HG02588 (cell line): Measurements from ENCODE around the gene CACNA2D3.

Experiments
- ATAC-seq: cut with Tn5 transposase; IDR thresholded peaks from one replicate; pipeline ENCODE4 v1.9.1; 2021; ENCODE audit warnings: mild to moderate bottlenecking, moderate library complexity; ENCODE audit not compliant: unreplicated experiment

The CACNA2D3 gene

DNA sequence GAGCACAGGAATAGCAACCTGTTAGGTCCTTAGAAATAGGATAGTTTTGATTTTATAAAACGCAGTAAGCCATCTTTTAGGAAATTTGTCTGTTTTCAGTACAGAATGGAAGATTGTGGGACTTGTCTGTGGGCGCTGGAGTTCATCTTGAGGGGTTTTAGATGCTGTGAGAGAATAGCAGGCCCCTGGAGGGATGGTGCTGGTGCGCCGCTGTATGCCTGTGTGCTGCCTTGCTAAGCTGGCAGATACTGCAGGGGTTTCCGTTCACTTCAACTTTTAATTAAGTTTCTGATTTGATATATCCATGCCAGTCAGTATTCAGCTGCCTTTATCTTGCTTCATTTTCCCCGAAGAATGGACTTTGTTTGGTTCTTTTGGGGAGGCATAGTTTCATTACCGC lies 4.2 kb downstream of the CACNA2D3 start:
- no peak for ATAC-seq

- no peak for ATAC-seq
These were observed 5.2 kb downstream of the CACNA2D3 start for GRCh38 chr3:54127499-54128056.

DNA sequence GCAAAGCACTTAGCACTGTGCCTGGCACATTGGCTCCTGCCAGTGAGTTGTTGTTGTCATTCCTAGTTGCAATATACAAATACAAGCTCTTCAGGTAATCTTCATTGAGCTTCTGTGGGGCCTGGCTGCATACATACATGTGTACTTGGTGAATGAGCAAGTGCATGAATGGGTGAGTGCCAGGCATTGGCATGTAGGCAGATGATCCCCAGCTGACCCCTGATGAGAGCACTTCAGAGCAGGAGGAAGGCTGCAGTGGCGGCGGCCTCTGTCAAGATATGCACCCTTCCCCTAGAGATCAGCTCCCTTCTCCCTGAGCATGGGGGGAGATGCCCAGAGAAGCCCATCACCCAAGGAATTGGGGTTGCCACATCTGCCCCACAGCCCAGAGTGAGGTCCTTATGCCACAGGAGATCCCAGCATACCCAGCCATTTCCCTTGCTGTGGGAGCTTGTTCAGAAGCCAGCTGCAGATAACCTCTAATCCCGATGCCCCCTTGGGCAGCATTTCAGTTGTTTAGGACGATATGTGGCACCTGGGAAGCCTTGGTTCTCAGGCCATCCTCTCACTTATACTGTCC lies 8.8 kb downstream of the CACNA2D3 start:
- no peak for ATAC-seq

DNA sequence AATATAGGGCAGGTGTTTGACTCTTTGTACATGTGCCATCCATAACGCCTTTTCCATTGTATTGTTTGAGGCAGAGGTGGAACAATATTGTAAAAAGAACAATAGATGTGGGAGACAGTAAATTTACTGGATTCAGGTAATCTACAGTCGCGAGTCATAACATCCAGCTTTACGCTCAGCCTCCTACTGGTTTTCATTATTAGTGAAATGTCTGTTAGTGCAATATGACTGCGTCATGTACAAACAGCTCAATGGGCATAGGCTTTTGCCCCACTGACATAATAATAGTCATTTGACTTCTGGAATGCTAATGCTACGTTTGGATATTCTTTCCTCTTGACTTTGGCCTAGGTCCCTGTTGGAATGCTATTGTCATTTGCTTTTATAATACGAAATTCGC lies 9.5 kb downstream of the CACNA2D3 start:
- ATAC-seq = no peak

GRCh38 chr3:54132685-54133084 lies 10.3 kb downstream of the CACNA2D3 start:
- no peak for ATAC-seq

- no peak for ATAC-seq
These were observed 10.8 kb downstream of the CACNA2D3 start for GRCh38 chr3:54133196-54133595.

DNA sequence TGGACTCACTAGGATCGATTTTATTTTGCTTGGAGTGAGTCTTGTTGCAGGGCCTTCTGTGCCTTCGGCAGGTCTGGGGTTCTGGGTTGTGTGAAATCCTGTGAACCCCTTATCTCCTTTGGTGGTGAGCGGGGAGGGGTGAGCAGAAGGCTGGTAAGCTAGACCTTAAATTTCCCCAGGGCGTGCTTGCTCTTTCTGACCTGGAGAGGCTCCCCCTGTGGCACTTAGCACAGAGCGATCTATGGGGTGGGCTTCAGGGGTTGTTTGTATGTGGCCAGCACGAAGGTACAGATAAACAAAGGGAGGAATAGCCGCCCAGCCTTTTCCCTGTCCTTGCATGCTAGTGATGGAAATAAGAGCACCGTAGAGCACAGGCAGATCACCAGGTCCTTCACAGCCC lies 11.8 kb downstream of the CACNA2D3 start:
- ATAC-seq = no peak

DNA sequence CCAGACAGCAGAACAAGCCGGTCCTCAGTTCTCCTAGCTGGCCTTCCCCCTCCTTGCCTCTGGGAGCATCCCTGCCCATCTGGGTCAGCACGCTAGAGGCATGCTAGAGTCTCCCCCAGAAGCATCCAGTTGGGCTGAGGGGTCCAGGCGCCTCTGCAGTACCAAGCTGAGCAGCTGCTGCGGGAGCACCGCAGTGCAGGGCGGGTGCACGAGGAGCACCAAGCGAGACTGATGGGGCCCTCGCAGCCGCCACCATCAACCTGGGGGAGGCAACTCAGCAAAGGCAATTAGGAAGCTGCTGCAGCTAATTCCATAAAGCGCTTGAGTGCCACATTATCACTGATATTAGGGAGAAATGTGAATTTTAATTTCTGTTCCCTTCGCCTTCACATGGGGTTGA lies 12.4 kb downstream of the CACNA2D3 start:
- no peak for ATAC-seq

- no peak for ATAC-seq
These were observed 15.0 kb downstream of the CACNA2D3 start for GRCh38 chr3:54137311-54137710.

DNA sequence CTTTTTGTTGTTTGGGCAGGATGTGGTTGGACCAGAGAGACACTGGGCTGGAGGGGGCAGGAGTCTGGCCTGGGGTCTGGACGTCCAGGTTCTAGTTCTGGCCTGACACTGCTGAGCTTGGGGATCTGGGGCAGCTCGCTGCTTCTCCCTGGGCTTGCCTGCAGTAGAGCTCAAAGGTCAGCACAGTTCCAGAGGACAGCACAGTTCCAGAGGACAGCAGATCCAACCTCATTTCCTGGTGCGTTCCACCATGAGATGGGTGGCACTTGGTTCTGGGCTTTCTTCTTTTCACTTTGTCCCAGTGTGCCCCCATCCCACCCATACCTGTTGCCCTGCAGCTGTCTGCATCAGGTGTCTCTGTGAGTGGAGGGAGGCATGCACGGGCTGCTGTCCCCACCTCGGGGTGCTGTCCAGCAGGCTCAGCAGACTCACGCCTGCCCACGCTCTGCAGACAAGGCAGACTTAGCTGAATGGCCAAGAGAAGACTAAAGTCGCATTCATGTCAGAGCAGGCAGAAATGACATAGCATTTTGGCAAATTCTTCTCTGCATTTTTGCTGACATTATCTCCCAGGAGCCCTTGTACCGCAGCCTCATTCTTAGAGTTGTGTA lies 16.7 kb downstream of the CACNA2D3 start:
- ATAC-seq = no peak

DNA sequence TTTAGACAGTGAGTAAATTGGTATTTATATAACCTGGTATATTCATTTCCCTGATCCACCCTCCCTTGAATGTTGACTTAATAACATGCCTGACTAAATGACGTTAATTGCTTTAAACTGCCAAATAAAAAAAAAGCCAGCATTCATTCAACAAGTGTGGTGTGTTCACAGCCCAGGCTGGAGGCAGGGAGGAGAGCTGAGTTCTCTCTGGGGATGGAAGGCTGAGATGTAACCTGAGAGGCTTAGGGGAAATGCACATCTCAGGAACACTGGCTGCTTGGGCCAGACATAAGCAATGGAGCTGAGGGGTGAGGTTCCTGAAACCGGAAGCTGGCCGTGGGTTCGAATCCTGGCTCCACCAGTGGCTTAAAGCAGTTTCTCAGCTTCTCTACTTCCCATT lies 17.3 kb downstream of the CACNA2D3 start:
- ATAC-seq = no peak

DNA sequence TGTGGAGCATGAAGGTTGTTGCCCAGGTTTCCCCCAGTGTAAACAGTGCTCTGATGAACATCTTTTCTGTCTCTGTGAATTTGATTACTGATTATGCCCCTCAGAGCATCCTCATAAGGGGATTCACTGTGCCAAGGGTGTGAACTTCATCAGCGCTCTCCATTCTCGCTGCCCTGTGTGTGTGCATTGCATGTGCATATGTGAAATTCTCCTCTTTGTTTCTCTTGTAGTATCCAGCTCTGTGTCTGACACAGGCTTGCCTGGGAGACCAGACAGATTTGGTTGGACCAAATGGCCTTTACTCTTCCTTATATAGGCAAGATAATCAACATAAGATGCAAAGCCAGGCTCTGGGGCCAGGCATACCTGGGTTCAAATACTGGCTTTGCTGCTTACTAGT lies 21.9 kb downstream of the CACNA2D3 start:
- no peak for ATAC-seq

DNA sequence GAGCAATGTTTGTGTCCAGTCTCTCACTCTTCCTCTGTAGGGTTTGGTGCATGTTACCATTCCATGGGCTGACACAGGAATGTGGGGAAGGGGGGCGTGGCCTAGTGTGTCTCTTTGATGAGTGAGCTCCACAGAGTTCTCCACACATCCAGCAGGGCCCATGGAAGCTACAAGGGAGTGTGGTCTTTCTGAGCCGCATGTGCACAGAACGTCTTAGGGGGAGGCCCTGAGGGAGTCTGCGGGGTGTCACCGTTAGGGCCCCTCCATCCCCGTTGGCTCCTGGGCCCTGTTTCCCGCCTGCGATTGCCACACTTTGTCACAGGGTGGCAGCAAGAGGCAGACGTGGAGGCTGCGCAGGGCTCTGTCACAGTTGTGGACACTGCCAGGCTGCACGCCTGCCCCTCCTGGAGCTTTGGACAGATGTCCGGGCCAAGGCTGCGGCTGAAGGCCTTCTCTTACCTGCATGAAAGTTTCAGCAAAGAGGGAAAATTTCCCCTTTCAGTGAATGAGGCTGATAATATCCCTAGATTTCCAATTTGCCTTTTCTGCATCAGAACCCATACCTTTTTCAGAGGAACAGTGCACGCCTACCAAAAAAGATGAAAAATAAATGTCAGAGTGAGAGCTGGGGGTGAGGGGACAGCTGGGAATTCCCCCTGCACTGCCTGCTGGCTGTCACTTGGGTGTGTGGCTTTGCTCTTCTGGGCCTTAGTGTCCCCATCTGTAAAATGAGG lies 24.3 kb downstream of the CACNA2D3 start:
- no peak for ATAC-seq

DNA sequence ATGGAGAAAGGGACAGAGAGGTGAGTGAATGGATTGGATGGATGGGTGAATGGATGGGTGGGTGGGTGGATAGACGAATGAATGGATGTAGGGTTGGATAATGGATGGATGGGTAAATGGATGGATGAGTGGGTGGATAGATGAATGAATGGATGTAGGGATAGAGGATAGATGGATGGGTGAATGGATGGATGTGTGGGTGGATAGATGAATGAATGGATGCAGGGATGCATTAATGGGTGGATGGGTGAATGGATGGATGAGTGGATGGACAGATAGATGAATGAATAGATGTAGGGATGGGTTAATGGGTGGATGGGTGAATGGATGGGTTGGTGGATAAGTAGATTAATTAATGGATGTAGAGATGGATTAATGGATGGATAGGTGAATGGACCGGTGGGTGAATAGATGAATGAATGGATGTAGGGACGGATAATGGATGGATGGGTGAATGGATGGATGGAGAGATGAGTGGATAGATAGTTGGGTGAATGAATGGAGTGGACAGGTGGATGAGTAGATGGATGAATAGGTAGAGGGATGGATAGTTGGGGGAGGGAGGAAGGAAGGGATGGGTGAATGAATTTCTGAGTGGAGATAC lies 28.6 kb downstream of the CACNA2D3 start:
- ATAC-seq = no peak

DNA sequence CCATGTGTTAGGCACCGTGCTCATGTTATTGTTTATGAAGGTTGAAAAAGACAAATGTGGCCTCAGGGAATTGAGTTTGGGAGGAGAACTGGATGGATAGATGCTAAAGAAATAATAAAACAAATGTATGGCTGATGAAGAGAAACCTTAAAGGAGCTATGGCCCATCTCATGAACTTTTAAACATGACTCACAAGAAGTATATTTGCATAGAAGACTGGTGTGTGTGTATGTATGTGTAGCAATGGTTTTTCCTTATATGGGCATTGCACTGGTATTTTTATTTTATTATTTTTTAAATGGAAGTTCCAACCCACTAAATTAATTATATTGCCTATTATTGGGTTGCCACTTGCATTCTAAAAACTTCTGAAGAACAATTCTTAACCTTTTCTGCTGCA lies 31.1 kb downstream of the CACNA2D3 start:
- ATAC-seq = no peak

GRCh38 chr3:54157860-54158259 lies 35.5 kb downstream of the CACNA2D3 start:
- ATAC-seq = no peak

DNA sequence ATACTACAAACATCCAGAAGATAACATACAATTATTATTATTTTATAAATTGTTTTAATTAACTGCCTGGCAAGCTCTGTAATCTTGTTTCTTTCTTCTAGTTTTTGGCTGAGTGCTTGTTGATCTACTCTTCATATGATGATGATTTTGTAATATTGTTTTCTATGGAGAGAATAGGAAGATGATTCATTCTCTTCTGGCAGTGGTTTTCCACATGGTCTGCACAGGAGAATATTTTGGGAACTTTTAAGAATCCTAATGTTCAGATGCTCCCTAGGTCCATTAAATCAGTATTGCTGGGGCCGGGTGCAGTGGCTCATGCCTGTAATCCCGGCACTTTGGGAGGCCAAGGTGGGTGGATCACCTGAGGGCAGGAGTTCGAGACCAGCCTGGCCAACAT lies 37.6 kb downstream of the CACNA2D3 start:
- no peak for ATAC-seq

DNA sequence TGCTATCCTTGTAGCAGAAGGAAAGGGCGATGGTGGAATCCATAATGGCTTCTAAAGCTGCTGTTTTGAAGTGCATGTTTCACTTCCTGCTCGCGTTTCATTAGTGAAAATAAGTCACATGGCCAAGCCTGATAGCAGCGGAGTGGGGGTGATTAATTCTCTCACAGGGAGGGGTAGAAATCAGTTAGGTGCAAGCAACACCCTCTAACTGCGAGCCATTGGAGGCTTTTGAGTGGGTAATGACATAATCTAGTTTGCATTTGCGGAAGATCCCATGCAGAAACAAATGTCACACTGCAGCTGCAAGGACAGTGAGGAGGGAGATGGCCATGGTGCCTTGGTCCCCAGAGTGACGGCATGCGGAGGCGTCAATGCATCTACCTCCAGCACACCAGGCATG lies 41.1 kb downstream of the CACNA2D3 start:
- no peak for ATAC-seq

DNA sequence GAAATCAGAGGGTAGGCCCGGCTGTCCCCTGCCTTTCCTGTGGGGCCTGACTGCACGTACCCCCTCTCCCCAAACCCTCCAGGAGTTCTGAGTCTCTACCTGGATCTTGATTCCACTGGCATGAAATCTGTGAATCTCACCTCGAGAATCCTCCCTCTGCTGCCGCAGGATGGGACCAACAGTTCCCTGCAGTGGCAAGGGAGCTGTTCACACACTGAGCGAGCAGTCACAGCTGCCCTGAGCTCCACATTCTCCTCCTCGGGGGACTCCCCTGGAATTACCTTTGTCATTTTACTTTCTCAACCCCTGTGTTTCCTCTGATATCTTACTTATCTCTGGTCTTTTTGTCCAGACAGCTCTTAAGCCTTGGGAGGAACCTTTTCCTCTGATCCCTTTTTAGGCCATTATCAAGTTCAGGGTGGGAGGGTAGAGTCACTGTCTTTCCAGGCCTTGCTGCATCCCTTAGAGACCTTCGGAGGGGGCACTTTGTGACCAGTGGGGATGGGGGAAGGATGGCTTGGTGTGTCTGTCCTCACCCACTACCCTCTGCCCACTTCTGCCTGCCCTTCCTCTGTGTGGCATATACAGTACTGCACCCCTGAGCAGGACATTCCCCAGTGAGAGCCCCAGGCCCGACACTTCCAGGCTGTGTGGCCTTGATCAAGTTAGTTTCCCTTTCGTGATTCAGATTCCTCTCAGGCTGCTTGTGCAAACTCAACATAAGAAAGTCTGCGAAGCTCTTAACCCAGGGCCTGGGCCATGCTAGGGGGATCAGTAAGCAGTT lies 42.0 kb downstream of the CACNA2D3 start:
- no peak for ATAC-seq

GRCh38 chr3:54165865-54166264 lies 43.5 kb downstream of the CACNA2D3 start:
- no peak for ATAC-seq

- ATAC-seq = no peak
These were observed 45.6 kb downstream of the CACNA2D3 start for GRCh38 chr3:54167999-54168398.
